NT2/D1 (cell line): ENCODE measurements around the gene KCTD17.

Experiments used
- DNase-seq: peaks from one replicate; pipeline ENCODE4 v3.0.0-alpha.2; 2011; ENCODE audit warnings: low read depth, low spot score
- H3K27me3 ChIP-seq: 2 replicates; pipeline ENCODE4 v1.6.0; 2011; ENCODE audit warnings: mild to moderate bottlenecking; ENCODE audit not compliant: insufficient read length, insufficient read depth
- H3K36me3 ChIP-seq: 2 replicates; pipeline ENCODE4 v1.6.1; 2011; ENCODE audit warnings: mild to moderate bottlenecking, low read length, mixed read lengths; ENCODE audit not compliant: insufficient read depth, insufficient read length
- H3K4me1 ChIP-seq: 2 replicates; pipeline ENCODE4 v1.5.1; 2011; ENCODE audit not compliant: insufficient read depth, insufficient read length
- H3K4me3 ChIP-seq: 2 replicates; pipeline ENCODE4 v1.5.1; 2011; ENCODE audit warnings: low read depth; ENCODE audit not compliant: insufficient read length
- H3K9ac ChIP-seq: 2 replicates; pipeline ENCODE4 v1.6.0; 2011; ENCODE audit warnings: low read depth; ENCODE audit not compliant: insufficient read length
- H3K9me3 ChIP-seq: 2 replicates; pipeline ENCODE4 v1.5.1; 2011; ENCODE audit warnings: mild to moderate bottlenecking, low read length; ENCODE audit not compliant: insufficient read depth
- SUZ12 ChIP-seq: IDR thresholded peaks from 2 replicates; pipeline ENCODE4 v1.6.1; 2011; ENCODE audit not compliant: insufficient read length, insufficient read depth; ENCODE audit errors: extremely low read depth
- YY1 ChIP-seq: IDR thresholded peaks from 2 replicates; pipeline ENCODE4 v1.6.1; 2011; ENCODE audit not compliant: insufficient read length, insufficient read depth
- ZNF274 ChIP-seq: IDR thresholded peaks from 2 replicates; pipeline ENCODE4 v1.6.1; 2011; ENCODE audit warnings: mild to moderate bottlenecking, low read depth, low read length

The KCTD17 gene

GRCh38 chr22:37083914-37084313, 32.4 kb downstream of the KCTD17 start:
- Histone ChIP-seq H3K36me3 (no peaks in the 10 kb centered on the region), H3K9me3 (no peaks in the 10 kb centered on the region), H3K4me3 (no peak overlapping the region), H3K27me3 (peaks cover 28% of the 10 kb centered on the region), H3K9ac (no peak overlapping the region), H3K4me1 (peaks cover 13% of the 10 kb centered on the region)
- DNase-seq = no peak
- TF ChIP-seq ZNF274 (no peak), SUZ12 (no peak), YY1 (no peak)

GRCh38 chr22:37084385-37084784, 32.8 kb downstream of the KCTD17 start:
- DNase-seq = no peak
- H3K4me1 ChIP-seq = peaks cover 13% of the 10 kb centered on the region
- H3K4me3 ChIP-seq = no peak overlapping the region
- H3K9me3 ChIP-seq = no peaks in the 10 kb centered on the region
- H3K27me3 ChIP-seq = peaks cover 23% of the 10 kb centered on the region
- no peak for TF ChIP-seq SUZ12
- no peak for TF ChIP-seq ZNF274
- no peak for TF ChIP-seq YY1
- H3K36me3 ChIP-seq = no peaks in the 10 kb centered on the region
- H3K9ac ChIP-seq = no peak overlapping the region

GRCh38 chr22:37086184-37086583, 34.6 kb downstream of the KCTD17 start:
- TF ChIP-seq YY1 (no peak), ZNF274 (no peak), SUZ12 (no peak)
- no peak overlapping the region for H3K4me3 ChIP-seq
- peaks cover 6% of the 10 kb centered on the region for H3K4me1 ChIP-seq
- no peak overlapping the region for H3K9ac ChIP-seq
- H3K27me3 ChIP-seq = peaks cover 17% of the 10 kb centered on the region
- DNase-seq = no peak
- H3K36me3 ChIP-seq = no peaks in the 10 kb centered on the region
- no peaks in the 10 kb centered on the region for H3K9me3 ChIP-seq

GRCh38 chr22:37088108-37088605, 36.6 kb downstream of the KCTD17 start:
- Histone ChIP-seq H3K4me1 (peaks cover 8% of the 10 kb centered on the region), H3K36me3 (no peaks in the 10 kb centered on the region), H3K9me3 (no peaks in the 10 kb centered on the region), H3K4me3 (no peak overlapping the region), H3K27me3 (peaks cover 9% of the 10 kb centered on the region), H3K9ac (peak overlapping the region; percentile 21)
- TF ChIP-seq YY1 (no peak), ZNF274 (no peak), SUZ12 (no peak)
- no peak for DNase-seq

- H3K4me1 ChIP-seq = peaks cover 8% of the 10 kb centered on the region
Observed at GRCh38 chr22:37088750-37089408, 37.3 kb downstream of the KCTD17 start.

GRCh38 chr22:37089434-37089833, 37.9 kb downstream of the KCTD17 start:
- DNase-seq = no peak
- peaks cover 8% of the 10 kb centered on the region for H3K4me1 ChIP-seq
- H3K36me3 ChIP-seq = no peaks in the 10 kb centered on the region
- H3K4me3 ChIP-seq = no peak overlapping the region
- H3K27me3 ChIP-seq = peaks cover 9% of the 10 kb centered on the region
- H3K9me3 ChIP-seq = no peaks in the 10 kb centered on the region
- TF ChIP-seq ZNF274 (no peak), YY1 (no peak), SUZ12 (no peak)
- no peak overlapping the region for H3K9ac ChIP-seq

More at GRCh38 chr22:37088750-37089408, 37.3 kb downstream of the KCTD17 start:
- no peaks in the 10 kb centered on the region for H3K9me3 ChIP-seq
- H3K27me3 ChIP-seq = peaks cover 9% of the 10 kb centered on the region
- no peaks in the 10 kb centered on the region for H3K36me3 ChIP-seq
- no peak overlapping the region for H3K9ac ChIP-seq
- DNase-seq = no peak
- H3K4me3 ChIP-seq = no peak overlapping the region
- TF ChIP-seq SUZ12 (no peak), YY1 (no peak), ZNF274 (no peak)

GRCh38 chr22:37090920-37091695, 39.6 kb downstream of the KCTD17 start:
- TF ChIP-seq ZNF274 = no peak
- TF ChIP-seq YY1 = no peak
- no peak for TF ChIP-seq SUZ12
- Histone ChIP-seq H3K36me3 (no peaks in the 10 kb centered on the region), H3K27me3 (peaks cover 4% of the 10 kb centered on the region), H3K9ac (no peak overlapping the region), H3K4me3 (no peak overlapping the region), H3K9me3 (no peaks in the 10 kb centered on the region), H3K4me1 (peaks cover 8% of the 10 kb centered on the region)
- DNase-seq = no peak
